Transverse colon (tissue), 4 donors: Measurements from ENCODE around the gene MLLT1. TPM values are rescaled to one million over a fixed set of nuclear protein-coding genes. Genes with fewer than 3 reads are reported as not detected.

ENCODE experiments used
- DNase-seq: peaks from one replicate; pipeline ENCODE4 v3.0.0-alpha.2; 2019
- H3K27ac ChIP-seq, 4 donors: fragments of 200-600 bp; sonication (generic); 2 replicates each; pipeline ENCODE4 v1.5.1; 2016 to 2018; ENCODE audit warnings: inconsistent platforms in 4 of 4
- H3K27me3 ChIP-seq: fragments of 200-600 bp; sonication (generic); 2 replicates; pipeline ENCODE4 v1.5.1; 2017; ENCODE audit warnings: inconsistent platforms
- H3K36me3 ChIP-seq, 4 donors: fragments of 200-600 bp; sonication (generic); 2 replicates each; pipeline ENCODE4 v1.5.1; 2017 to 2019; ENCODE audit warnings: inconsistent platforms in 4 of 4
- H3K4me1 ChIP-seq, 4 donors: fragments of 200-600 bp; sonication (generic); 2 replicates each; pipeline ENCODE4 v1.5.1; 2017 to 2020; ENCODE audit warnings: inconsistent platforms in 4 of 4
- H3K4me3 ChIP-seq, 4 donors: fragments of 200-600 bp; sonication (generic); 1 replicate in 1 of 4; 2 replicates in 3 of 4; pipeline versions ENCODE4 v1.5.1 to v1.6.1; 2017 to 2019; ENCODE audit warnings: inconsistent platforms in 4 of 4
- H3K9me3 ChIP-seq, 2 donors: fragments of 200-600 bp; sonication (generic); 2 replicates each; pipeline ENCODE4 v1.5.1; 2017 to 2019; ENCODE audit warnings: inconsistent platforms in 2 of 2
- CTCF ChIP-seq, 5 experiments: fragments of 200-600 bp in 3 of 5; fragments of 450-650 bp in 2 of 5; sonication (generic) in 3 of 5; IDR thresholded peaks; 1 replicate in 2 of 5; 2 replicates in 3 of 5; pipeline ENCODE4 v1.5.1; 2016 to 2017; ENCODE audit warnings: antibody characterized with exemption in 5 of 5, inconsistent platforms in 3 of 5, mild to moderate bottlenecking in 2 of 5, moderate library complexity in 1 of 5
- EP300 ChIP-seq: sonication (generic); formaldehyde crosslinking; IDR thresholded peaks from one replicate; pipeline ENCODE4 v1.6.1; 2017; ENCODE audit warnings: antibody characterized with exemption, low read depth
- POLR2A ChIP-seq: fragments of 450-650 bp; IDR thresholded peaks from one replicate; pipeline ENCODE4 v1.6.1; 2016; ENCODE audit warnings: antibody characterized with exemption, mild to moderate bottlenecking, moderate library complexity
- POLR2AphosphoS5 ChIP-seq, 3 donors: sonication (generic); formaldehyde crosslinking; IDR thresholded peaks; one replicate each; pipeline ENCODE4 v1.6.1; 2016; ENCODE audit warnings: antibody characterized with exemption in 3 of 3
- WGBS, 2 donors: methylation state at CpG; one replicate each; pipeline ENCODE4 v1.1.5; 2018; ENCODE audit warnings: low coverage in 1 of 2; 5-methylcytosine and 5-hydroxymethylcytosine counted together
- in situ Hi-C, 4 donors: fragments of 200-750 bp; cut with MboI; loops; one replicate each; pipeline versions ENCODE4 v1.15.0 to v1.15.1; 2017; ENCODE audit warnings: low sequenced_read_pairs in 3 of 4, low pct_ligation_motif_present in 1 of 4, low pct_unique_long_range_greater_than_20kb in 1 of 4
- intact Hi-C: fragments of 100-400 bp; cut with DNase I; formaldehyde crosslinking; loops from one replicate; pipeline ENCODE4 v1.15.1; 2023; ENCODE audit warnings: low total_unique reads
- total RNA-seq, 4 donors: library from RNA; depleted of rRNA; stranded (reverse); fragments of >200 nt; gene quantifications; one replicate each; pipeline ENCODE4 v1.1.0, GENCODE V29; 2016

MLLT1 gene
- total RNA-seq, 4 donors from 2014 or later, result 12.3 to 34.6 (median 19.7) TPM

- in situ Hi-C loops (no loop called here), intact Hi-C loops (no loop called here)
- TF ChIP-seq POLR2A (no peak), CTCF (IDR thresholded peaks at IDR 0.05) (no peak), EP300 (no peak), POLR2AphosphoS5 (IDR thresholded peaks at IDR 0.05) (no peak)
- no peaks in the 10 kb centered on the region for H3K9me3 ChIP-seq
- no peak for DNase-seq
- WGBS, 2 donors, result 75% methylated on average over 12 of the region's 12 CpGs; no CpG with 5 or more reads in 1 of the 2 donors
- no peaks in the 10 kb centered on the region for H3K27me3 ChIP-seq
- no peak overlapping the region for H3K27ac ChIP-seq
- H3K36me3 ChIP-seq, result no peaks in the 10 kb centered on the region
- H3K4me3 ChIP-seq, result no peak overlapping the region
- peaks cover 0 to 15% (median 10%) of the 10 kb centered on the region in 4 donors for H3K4me1 ChIP-seq
These were observed 20.4 kb downstream of the MLLT1 start for GRCh38 chr19:6259312-6259861.

GRCh38 chr19:6258812-6259311, 20.9 kb downstream of the MLLT1 start:
- WGBS, 2 donors, result 81 to 98% methylated on average over 6 to 15 of the region's 15 CpGs
- Histone ChIP-seq H3K4me1 (peaks cover 0 to 10% (median 6%) of the 10 kb centered on the region in 4 donors), H3K27ac (no peak overlapping the region), H3K27me3 (no peaks in the 10 kb centered on the region), H3K9me3 (no peaks in the 10 kb centered on the region), H3K36me3 (no peaks in the 10 kb centered on the region), H3K4me3 (no peak overlapping the region)
- intact Hi-C loops, result no loop called here
- DNase-seq, result no peak
- TF ChIP-seq POLR2AphosphoS5 (IDR thresholded peaks at IDR 0.05) (no peak), POLR2A (no peak), CTCF (IDR thresholded peaks at IDR 0.05) (no peak), EP300 (no peak)
- in situ Hi-C loops, result no loop called here

- in situ Hi-C loops (no loop called here), intact Hi-C loops (no loop called here)
- H3K27me3 ChIP-seq, result no peaks in the 10 kb centered on the region
- 83% methylated on average over 14 of the region's 14 CpGs; no CpG with 5 or more reads in 1 of the 2 donors for WGBS, 2 donors
- no peak overlapping the region for H3K4me3 ChIP-seq
- H3K36me3 ChIP-seq, result no peaks in the 10 kb centered on the region
- H3K27ac ChIP-seq, result no peak overlapping the region
- no peaks in the 10 kb centered on the region for H3K9me3 ChIP-seq
- peaks cover 0 to 24% (median 11%) of the 10 kb centered on the region in 4 donors for H3K4me1 ChIP-seq
- TF ChIP-seq EP300 (no peak), POLR2A (no peak), POLR2AphosphoS5 (IDR thresholded peaks at IDR 0.05) (no peak), CTCF (IDR thresholded peaks at IDR 0.05) (no peak)
- no peak for DNase-seq
These were observed 25.6 kb downstream of the MLLT1 start for GRCh38 chr19:6253954-6254733.

- intact Hi-C loops (no loop called here), in situ Hi-C loops (no loop called here)
- no peak for DNase-seq
- TF ChIP-seq POLR2AphosphoS5 (IDR thresholded peaks at IDR 0.05) (no peak), CTCF (IDR thresholded peaks at IDR 0.05) (no peak), POLR2A (no peak), EP300 (no peak)
- H3K9me3 ChIP-seq, result no peaks in the 10 kb centered on the region
- no peaks in the 10 kb centered on the region for H3K27me3 ChIP-seq
- no peak overlapping the region for H3K27ac ChIP-seq
- 96 to 100% methylated on average over 1 to 9 of the region's 9 CpGs for WGBS, 2 donors
- H3K4me3 ChIP-seq, result no peak overlapping the region
- H3K36me3 ChIP-seq, result no peaks in the 10 kb centered on the region
- peaks cover 0 to 33% (median 17%) of the 10 kb centered on the region in 4 donors for H3K4me1 ChIP-seq
These were observed 27.7 kb downstream of the MLLT1 start for GRCh38 chr19:6252066-6252465.
